ENCODE measurements around the gene MTCP1. TPM values are rescaled to one million over a fixed set of nuclear protein-coding genes. Genes with fewer than 3 reads are reported as not detected.

Gene MTCP1
- total and polyA plus RNA-seq, 10 of the 15 experiments (the other 5 are each of a cell fraction or from before 2014, with no cell fraction given): 16.6 to 74.0 (median 30.9) TPM

DNA sequence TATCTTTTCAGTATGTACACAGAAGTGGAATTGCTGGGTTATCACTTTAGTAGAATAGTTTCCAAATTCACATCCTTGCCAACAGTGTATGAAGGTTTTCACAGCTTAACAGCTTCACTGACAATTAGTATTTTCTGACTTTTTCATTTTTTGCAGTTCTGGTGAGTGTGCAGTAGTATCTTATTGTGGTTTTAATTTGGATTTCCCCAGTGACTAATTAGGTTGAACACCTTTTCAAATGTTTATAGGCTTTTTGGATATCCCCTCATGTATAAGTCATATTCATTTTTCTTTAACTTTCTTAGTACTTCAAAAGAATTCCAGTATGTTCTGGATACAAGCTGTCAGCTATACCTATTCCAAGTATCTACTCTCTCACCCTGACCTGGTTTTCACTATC lies 37.5 kb upstream of the MTCP1 start:
- DNase-seq (ENCODE audit: low read depth, low spot score) (no peak), ATAC-seq (no peak), FAIRE-seq (no peak)
- Histone ChIP-seq H3K4me3 (no peak overlapping the region), H3K4me2 (ENCODE audit: control insufficient read depth, insufficient read depth) (no peak overlapping the region), H3K4me1 (ENCODE audit: control insufficient read depth, insufficient read depth, low read length) (no peaks in the 10 kb centered on the region), H3K9me3 (replicated peaks; ENCODE audit: control insufficient read depth, insufficient read depth, low read length) (no peaks in the 10 kb centered on the region), H3K36me3 (ENCODE audit: control insufficient read depth in 2 of 2, insufficient read depth in 2 of 2, low read length in 1 of 2) (peaks cover 0 to 2% of the 10 kb centered on the region in 2 experiments; a peak in 1 of 4 replicates), H3K27me3 (replicated peaks in 1 of 2; ENCODE audit: control insufficient read depth in 2 of 2, insufficient read depth in 2 of 2, low read length in 1 of 2) (no peaks in the 10 kb centered on the region), H3K79me2 (ENCODE audit: control insufficient read depth, insufficient read depth, low read length) (no peaks in the 10 kb centered on the region), H2AFZ (ENCODE audit: control insufficient read depth, low read depth, low read length) (no peak overlapping the region), H4K20me1 (ENCODE audit: control insufficient read depth, insufficient read depth) (no peaks in the 10 kb centered on the region), H3K9ac (ENCODE audit: control insufficient read depth, insufficient read depth, low read length) (no peak overlapping the region), H3K27ac (ENCODE audit: control insufficient read depth, insufficient read depth) (no peak overlapping the region)
- in situ Hi-C loops (cut with MboI): no loop called here
- RAD21 ChIA-PET (ENCODE audit: unreplicated experiment): no interaction called here
- intact Hi-C loops (cut with micrococcal nuclease; ENCODE audit: unreplicated experiment): no loop called here
- CTCF ChIA-PET: interaction anchor here (3.3 kb wide), 1 partner anchor 15 kb away, joined by 18 read pairs; no protein-coding TSS in a partner anchor
- POLR2A ChIA-PET: no interaction called here
- TF ChIP-seq EED (IDR thresholded peaks at IDR 0.05; ENCODE audit: low read depth) (no peak), GABPA (IDR thresholded peaks at IDR 0.05; ENCODE audit: low read depth) (no peak), SMARCA5 (IDR thresholded peaks at IDR 0.05) (no peak), TBL1XR1 (IDR thresholded peaks at IDR 0.05; ENCODE audit: low read depth, low read length) (no peak), YY1 (IDR thresholded peaks at IDR 0.05; ENCODE audit: low read depth, low read length) (no peak), HDGF (IDR thresholded peaks at IDR 0.05) (no peak)
- TF ChIP-seq, protein P1, sequence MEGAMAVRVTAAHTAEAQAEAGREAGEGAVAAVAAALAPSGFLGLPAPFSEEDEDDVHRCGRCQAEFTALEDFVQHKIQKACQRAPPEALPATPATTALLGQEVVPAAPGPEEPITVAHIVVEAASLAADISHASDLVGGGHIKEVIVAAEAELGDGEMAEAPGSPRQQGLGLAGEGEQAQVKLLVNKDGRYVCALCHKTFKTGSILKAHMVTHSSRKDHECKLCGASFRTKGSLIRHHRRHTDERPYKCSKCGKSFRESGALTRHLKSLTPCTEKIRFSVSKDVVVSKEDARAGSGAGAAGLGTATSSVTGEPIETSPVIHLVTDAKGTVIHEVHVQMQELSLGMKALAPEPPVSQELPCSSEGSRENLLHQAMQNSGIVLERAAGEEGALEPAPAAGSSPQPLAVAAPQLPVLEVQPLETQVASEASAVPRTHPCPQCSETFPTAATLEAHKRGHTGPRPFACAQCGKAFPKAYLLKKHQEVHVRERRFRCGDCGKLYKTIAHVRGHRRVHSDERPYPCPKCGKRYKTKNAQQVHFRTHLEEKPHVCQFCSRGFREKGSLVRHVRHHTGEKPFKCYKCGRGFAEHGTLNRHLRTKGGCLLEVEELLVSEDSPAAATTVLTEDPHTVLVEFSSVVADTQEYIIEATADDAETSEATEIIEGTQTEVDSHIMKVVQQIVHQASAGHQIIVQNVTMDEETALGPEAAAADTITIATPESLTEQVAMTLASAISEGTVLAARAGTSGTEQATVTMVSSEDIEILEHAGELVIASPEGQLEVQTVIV (IDR thresholded peaks at IDR 0.05; ENCODE audit: borderline replicate concordance, partially characterized antibody): no peak
- TF ChIP-seq, protein P2, sequence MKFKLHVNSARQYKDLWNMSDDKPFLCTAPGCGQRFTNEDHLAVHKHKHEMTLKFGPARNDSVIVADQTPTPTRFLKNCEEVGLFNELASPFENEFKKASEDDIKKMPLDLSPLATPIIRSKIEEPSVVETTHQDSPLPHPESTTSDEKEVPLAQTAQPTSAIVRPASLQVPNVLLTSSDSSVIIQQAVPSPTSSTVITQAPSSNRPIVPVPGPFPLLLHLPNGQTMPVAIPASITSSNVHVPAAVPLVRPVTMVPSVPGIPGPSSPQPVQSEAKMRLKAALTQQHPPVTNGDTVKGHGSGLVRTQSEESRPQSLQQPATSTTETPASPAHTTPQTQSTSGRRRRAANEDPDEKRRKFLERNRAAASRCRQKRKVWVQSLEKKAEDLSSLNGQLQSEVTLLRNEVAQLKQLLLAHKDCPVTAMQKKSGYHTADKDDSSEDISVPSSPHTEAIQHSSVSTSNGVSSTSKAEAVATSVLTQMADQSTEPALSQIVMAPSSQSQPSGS (IDR thresholded peaks at IDR 0.05; ENCODE audit: low read length): no peak
- TF ChIP-seq, protein P3, sequence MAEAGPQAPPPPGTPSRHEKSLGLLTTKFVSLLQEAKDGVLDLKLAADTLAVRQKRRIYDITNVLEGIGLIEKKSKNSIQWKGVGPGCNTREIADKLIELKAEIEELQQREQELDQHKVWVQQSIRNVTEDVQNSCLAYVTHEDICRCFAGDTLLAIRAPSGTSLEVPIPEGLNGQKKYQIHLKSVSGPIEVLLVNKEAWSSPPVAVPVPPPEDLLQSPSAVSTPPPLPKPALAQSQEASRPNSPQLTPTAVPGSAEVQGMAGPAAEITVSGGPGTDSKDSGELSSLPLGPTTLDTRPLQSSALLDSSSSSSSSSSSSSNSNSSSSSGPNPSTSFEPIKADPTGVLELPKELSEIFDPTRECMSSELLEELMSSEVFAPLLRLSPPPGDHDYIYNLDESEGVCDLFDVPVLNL (IDR thresholded peaks at IDR 0.05; ENCODE audit: low read depth, low read length): no peak
- TF ChIP-seq, protein P4, sequence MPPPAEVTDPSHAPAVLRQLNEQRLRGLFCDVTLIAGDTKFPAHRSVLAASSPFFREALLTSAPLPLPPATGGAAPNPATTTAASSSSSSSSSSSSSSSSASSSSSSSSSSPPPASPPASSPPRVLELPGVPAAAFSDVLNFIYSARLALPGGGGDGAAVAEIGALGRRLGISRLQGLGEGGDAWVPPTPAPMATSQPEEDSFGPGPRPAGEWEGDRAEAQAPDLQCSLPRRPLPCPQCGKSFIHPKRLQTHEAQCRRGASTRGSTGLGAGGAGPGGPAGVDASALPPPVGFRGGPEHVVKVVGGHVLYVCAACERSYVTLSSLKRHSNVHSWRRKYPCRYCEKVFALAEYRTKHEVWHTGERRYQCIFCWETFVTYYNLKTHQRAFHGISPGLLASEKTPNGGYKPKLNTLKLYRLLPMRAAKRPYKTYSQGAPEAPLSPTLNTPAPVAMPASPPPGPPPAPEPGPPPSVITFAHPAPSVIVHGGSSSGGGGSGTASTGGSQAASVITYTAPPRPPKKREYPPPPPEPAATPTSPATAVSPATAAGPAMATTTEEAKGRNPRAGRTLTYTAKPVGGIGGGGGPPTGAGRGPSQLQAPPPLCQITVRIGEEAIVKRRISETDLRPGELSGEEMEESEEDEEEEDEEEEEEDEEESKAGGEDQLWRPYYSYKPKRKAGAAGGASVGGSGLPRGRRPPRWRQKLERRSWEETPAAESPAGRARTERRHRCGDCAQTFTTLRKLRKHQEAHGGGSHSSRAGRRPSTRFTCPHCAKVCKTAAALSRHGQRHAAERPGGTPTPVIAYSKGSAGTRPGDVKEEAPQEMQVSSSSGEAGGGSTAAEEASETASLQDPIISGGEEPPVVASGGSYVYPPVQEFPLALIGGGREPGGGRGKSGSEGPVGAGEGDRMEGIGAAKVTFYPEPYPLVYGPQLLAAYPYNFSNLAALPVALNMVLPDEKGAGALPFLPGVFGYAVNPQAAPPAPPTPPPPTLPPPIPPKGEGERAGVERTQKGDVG (CRISPR knock-in tag; IDR thresholded peaks at IDR 0.05): no peak
- no TSS peak for BruUV-seq (replicated peaks)
- SMC1A ChIA-PET (ENCODE audit: uncharacterized antibody, unreplicated experiment): no interaction called here

Data from GM12878 (cell line).